NCI-H1694 treated with DMSO at 0.1 percent for 48 hours (cell line): ENCODE results near the gene ZNF469.

Experiments used
- DNase-seq: peaks from one replicate; lab custom pipeline; 2025; lab: John Stamatoyannopoulos, UW

Gene ZNF469, protein sequence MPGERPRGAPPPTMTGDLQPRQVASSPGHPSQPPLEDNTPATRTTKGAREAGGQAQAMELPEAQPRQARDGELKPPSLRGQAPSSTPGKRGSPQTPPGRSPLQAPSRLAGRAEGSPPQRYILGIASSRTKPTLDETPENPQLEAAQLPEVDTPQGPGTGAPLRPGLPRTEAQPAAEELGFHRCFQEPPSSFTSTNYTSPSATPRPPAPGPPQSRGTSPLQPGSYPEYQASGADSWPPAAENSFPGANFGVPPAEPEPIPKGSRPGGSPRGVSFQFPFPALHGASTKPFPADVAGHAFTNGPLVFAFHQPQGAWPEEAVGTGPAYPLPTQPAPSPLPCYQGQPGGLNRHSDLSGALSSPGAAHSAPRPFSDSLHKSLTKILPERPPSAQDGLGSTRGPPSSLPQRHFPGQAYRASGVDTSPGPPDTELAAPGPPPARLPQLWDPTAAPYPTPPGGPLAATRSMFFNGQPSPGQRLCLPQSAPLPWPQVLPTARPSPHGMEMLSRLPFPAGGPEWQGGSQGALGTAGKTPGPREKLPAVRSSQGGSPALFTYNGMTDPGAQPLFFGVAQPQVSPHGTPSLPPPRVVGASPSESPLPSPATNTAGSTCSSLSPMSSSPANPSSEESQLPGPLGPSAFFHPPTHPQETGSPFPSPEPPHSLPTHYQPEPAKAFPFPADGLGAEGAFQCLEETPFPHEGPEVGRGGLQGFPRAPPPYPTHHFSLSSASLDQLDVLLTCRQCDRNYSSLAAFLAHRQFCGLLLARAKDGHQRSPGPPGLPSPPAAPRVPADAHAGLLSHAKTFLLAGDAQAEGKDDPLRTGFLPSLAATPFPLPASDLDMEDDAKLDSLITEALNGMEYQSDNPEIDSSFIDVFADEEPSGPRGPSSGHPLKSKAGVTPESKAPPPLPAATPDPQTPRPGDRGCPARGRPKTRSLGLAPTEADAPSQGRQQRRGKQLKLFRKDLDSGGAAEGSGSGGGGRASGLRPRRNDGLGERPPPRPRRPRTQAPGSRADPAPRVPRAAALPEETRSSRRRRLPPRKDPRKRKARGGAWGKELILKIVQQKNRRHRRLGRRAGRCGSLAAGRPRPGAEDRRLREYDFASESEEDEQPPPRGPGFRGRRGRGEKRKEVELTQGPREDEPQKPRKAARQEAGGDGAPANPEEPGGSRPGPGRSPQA (N-terminal part only)

DNA sequence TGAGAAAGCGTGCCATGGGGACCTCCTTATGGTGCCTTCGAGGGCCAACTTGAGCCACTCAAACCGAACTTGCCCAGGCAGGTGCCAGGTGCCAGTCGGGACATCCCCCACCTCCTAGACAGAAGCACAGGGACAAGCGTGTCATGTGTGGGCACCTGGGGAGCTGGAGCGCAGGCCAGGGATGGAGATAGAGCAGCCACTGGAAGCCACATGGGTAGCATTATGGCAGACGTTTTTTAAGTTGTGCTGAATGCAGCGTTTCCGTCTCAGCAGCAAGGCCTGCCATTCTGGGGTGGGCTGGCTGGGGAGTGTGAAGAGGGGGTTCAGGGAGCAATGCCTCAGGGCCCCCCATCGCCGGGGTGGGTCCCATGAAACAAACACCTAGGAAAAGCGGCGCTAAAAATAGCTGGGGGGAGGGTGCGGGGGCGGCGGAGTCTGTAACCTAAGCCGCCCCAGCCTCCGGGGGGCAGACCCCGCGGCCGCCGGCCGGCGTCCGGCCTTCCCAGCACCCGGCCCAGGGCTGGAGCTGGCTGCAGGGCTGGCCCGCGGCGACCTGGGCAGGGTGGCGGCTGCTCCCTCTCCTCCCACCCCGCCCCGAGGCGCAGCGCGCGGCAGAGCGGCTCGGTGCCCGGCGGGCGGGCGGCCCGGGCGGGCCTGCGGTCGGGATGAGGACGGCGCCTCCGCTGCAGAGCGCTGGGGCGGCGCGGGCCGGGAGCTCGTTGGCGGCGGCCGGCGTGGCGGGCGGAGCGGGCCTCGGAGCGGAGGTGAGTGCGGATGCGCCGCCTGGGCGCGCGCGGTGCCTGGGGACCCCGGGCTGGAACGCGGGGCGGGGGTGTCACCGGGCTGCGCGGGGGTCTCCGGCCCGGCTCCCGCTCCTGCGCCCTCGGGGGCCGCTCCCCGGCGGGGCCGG lies at the start of gene ZNF469:
TSS of gene ZNF469 (plus strand) at position 469 of the 910 bp plus-strand sequence. CDS start 44,512 bp downstream, outside the sequence.
- no peak for DNase-seq

DNA sequence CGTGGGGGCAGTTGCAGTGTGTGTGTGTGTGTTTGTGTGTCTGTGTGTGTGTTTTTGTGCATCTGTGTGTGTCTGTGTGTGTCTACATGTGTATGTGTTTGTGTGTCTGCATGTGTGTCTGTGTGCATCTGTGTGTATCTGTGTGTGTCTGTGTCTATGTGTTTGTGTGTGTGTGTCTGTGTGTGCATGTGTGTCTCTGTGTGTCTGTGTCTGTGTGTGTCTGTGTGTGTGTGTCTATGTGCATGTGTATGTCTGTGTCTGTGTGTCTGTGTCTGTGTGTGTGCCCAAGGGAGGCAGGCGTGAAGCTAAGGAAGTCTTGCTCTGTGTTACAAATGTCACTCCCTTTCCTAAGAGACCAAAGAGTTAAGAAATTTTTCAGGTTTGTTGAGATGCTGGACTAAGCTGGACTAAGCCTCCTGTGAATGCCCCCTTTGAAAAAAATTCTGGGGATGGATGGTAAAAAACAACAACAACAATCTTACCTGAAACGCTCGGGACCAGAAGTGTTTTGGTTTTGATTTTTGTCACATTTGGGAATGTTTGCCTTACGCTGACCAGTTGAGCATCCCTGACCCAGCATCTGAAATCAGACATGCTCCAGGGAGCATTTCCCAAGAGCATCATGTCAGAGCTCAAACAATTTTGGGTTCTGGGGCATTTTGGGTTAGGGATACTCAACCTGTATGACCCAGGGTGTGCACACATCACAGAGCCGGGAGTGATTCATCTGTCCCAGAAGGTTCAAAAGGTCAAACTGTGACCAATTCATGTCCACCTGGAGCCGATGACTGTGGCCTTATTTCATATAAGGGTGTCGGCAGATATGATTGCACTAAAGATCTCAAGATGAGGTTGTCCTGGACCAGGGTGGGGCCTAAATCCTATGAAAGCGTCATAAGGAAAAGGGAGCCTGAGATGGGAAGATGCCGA lies 48.6 kb upstream of the ZNF469 start:
- no peak for DNase-seq

DNA sequence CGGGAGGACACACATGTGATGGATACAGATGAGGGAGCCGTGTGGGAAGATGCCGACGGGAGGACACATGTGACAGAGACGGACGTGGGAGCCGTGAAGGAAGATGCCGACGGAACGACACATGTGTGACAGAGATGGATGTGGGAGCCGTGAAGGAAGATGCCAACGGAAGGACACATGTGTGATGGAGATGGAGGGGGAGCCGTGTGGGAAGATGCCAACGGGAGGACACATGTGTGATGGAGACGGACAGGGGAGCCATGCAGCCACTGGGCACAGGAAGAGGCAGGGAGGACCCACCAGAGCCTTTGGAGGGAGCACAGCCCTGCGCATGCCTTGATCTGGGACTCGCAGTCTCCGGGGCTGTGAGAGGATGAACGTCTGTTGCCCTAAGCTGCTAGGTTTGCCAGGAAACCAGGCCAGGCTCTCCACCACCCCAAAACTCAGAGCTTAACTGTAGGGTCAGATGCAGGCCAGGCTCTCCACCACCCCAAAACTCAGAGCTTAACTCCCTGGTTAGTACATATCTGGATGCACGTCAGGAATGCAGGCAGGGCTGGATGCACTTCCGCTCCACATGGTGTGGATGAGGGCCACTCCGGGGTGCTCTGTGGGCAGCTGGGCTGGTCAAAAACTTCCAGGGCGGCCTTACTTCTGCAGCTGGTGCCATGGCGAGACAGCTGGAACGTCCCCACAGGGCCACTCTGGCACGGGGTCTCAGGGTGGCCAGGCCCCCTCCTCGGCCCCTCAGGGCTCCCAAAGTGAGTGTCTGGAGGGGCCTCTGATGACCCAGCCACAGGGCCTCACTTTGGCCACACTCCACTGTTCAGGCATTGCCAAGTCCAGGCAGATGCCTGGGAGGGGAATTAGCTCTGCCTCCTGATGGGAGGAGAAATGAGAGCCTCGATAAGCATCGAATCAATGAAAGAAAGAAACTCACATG lies 47.7 kb upstream of the ZNF469 start:
- no peak for DNase-seq

DNA sequence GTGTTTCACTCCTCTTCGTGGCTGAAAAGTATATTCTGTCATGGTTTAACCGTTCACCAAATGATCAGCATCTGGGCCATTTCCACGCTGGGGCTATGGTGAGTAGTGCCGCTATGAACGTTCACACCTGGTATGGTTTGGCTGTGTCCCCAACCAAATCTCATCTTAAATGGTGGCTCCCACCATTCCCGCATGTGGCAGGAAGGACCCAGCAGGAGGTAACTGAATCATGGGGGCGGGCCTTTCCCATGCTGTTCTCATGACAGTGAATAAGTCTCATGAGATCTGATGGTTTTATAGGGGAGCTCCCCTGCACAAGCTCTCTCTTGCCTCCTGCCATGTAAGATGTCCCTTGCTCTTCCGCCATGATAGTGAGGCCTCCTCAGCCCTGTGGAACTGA lies 45.7 kb upstream of the ZNF469 start:
- DNase-seq = no peak

DNA sequence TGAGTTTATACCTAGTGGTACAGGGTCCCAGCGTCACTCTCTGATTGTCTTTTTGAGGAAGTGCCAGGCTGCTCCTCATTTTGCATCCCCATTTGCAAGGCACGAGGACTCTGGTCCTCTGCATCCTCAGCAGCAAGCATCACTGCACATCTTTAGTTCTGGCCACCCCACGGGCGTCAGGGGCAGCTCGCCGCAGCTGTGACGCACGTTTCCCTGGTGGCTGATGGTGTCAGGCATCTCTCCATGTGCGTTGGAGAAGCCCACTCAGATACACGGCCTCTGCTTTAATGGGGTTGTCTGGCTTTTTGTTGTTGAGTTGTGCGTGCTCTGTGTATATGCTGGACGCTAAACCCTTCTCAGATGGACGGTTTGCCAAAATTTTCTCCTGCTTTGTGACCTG lies 45.2 kb upstream of the ZNF469 start:
- DNase-seq = no peak

DNA sequence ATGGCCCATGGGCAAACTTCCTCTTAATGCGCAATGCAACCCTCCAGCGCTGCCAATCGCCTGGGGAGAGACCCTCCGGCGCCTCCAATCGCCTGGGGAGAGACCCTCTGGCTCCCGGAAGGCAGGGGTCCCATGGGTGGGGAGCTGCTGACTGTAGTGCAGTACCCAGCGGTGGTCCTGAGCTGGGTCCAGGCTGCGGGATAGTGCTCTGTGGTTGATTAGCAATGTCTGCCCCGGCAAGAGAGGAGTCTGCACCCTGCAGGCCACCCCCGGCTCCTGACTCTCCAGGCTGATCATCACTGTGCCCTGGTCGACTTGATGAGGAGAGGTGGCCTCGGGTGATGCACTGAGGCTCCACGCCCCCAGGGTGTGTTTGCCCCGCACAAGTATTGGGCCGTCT lies 44.6 kb upstream of the ZNF469 start:
- DNase-seq = no peak

DNA sequence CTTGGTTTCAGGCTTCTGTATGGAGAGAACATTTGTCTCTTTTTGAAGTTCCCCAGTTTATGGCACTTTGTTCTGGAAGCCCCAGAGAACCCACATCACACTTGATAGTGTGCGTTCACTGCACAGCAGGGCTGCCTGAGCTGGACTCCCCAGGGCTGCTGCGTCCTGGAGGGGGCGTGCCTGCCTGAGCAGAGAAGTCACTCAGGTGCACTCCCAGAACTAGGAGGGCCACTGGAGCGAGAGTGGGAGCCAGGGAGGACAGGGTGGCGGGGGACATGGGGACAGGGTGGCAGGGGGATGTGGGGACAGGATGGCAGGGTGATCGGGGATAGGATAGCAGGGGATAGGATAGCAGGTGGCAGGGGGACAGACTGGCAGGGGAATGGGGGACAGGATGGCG lies 43.9 kb upstream of the ZNF469 start:
- DNase-seq = no peak

DNA sequence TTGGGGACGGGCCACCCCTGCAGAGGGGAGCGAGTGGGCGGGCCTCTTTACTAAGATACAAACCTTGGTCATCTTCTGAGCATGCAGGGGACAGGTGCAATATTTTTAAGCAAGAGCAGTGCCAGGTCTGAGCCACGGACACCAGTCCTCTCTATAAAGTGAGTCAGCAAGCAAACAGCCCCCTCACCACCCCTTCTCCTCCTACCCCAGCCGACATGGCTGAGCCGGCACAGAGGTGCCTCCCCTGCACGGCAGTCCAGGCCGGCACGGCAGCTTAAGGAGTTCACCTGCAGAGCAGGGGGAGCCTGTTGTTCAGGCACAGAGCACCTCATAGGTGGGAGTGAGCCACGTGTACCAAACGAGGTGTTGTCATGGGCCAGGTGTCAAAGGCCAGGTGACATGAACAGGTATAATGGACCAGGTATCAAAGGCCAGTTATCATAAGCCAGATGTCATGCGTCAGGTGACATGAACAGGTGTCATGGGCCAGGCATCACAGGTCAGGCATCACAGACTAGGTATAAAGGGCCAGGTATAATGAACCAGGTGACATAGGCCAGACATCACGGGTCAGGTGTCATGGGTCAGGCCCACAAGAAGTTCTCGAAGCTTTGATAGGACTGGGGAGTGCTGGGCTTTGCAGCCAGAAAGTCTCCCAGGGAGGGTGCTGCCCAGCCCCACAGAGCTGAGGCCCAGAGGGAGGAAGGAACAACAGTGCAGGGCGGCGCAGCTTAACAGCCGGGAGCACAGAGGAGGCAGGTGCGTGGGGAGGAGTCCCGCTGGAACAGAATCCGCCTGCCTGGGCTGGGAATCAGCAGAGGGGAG lies 42.6 kb upstream of the ZNF469 start:
- no peak for DNase-seq

DNA sequence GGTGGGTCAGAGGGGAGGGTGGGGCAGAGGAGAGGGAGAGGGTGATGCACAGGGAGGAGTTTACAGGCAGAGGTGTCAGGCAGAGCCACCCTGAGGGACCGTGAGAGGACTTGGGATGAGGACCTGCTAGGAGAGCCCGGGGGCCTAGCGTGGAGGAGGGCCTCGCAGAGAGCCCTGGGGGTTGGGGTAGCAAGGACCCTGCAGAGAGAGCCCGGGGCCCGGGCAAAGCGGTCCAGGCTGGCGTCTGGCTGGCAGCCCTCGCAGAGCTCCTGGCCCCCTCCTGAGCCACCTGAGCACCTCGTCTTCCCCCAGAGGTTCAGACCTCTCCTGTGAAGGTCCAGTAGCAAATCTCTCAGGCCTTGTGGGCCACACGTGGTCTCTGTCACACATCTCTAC lies 42.0 kb upstream of the ZNF469 start:
- no peak for DNase-seq

DNA sequence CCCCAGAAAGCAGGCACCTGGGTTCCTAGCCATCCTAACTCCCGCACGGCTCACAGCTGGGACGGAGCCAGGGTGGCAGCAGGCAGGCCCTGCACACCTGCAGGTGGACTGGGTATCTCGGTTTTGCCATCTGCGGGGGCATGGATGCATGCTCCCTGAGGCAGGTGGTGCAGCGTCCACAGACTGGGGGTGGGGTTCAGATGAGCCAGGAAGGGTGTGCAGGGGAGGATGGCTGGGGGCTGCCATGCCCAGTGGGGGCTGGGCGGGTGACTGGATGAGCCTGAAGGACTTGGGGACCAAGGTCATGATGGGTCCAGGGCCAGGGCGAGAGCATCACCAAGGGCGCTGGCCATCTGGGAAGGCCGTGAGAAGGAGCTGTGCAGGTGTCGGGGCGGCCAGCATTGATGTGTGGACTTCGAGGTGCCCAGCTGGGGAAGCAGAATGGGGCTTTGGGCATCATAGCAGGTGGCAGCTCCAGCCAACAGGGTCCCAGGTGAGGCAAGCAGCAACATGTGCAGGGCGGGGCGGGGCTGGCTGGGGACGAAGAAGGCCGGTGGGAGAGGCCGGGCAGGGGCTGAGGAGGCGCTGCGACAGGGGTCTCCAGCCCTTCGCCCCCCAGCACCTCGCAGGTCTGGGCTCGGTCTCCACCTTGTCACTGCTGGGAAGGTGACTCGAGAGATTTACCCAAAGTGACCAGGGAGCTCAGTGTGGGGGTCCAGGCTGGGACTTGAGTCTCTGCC lies 41.0 kb upstream of the ZNF469 start:
- DNase-seq = no peak

DNA sequence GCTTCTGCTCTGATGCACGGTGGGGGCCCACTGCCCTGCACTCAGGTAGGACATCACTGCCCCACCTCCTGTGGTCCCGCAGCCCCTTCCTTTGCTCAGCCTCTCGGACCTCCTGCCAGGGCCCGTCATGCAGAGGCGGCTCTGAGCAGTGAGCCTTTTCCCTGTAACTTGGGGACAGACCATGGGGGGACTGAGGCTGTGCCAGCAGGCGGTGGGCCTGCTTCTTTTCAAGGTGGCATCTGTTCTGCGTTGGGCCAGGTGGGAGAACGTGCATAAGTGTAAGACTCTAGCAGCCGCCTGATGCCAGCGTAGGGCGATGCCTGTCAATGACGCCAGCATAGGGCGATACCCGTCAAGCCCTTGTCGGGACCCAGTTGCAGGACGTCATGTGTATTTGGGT lies 40.3 kb upstream of the ZNF469 start:
- DNase-seq = no peak

DNA sequence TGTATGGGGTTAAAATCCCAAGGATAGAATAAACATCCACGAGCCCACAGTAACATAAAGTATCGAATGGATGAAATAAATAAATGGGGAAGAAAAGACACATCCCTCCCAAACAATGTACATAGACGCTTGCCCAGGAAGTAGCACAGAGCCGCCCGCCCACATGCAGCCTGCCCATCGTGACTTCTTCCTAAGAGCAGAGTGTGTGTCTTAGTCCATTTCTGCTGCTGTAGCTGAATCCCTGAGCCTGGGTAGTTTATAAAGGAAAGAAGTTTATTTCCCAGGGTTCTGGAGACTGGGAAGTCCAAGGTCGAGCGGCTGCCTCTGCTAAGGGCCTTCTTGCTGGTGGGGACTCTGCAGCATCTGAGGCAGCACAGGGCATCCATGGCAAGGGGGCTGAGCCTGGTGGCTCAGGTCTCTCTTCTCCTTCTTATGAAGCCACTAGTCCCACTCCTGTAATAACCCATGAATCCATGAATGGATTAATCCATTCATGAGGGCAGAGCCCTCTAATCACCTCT lies 39.4 kb upstream of the ZNF469 start:
- no peak for DNase-seq

DNA sequence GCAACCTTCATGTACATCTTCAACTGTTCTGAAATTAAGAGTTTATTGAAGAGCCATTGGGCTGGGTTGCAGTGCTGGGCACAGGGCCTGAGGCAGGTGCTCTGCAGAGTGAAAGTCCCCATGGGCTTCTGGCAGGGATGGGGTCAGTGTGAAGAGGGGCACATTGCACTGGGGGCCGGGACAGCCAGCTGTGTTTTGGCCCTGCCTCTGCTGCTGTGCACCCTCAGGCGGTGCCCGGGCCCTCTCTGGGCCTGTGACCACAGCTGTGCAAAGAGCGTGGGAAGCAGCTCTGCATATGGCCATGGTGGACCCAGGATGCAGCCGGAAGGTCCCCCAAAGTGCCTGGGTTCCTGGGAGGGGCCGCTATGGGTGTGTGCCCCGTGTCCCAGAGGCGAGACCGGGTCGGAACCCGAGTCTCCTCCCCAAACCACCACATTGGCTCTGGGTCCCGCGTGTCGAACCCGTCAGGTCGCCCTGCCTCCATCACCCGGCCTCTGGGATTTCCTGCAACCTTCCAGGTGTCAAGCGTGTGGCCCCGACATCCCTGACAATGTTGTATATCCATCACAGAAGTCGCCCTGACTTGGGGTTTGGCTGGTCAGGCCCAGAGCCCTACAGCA lies 38.2 kb upstream of the ZNF469 start:
- no peak for DNase-seq

DNA sequence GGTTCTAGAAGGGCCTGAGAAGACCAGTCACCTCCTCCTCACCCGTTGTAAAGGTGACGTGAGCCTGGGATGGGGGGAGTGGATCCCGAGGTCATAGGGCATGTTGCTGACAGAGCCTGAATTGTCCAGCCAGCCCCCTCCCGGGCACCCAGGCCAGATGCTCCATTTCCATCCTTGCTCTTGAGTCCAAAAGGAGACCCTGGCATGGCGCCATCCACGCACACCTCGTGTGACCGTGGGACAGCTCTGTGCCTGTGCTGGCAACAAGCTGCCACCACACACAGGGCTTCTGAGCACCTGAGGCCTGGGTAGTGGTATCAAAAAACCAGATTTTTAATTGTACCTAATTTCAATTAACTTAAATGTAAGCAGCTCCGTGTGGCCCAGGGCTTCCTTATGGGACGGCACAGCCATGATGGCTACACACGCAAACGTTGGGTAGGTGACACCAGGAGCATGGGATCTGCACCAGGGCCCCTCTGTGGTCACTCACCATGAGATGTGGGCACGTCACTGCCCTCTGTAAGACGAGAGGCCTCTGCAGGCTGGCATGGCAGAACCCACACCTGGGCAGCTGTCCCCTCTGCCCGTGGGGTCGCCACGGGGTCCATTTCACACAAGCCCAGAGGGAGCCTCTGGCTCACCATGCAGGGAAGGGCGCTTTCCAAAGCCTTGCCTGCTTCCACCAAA lies 37.6 kb upstream of the ZNF469 start:
- DNase-seq = no peak

DNA sequence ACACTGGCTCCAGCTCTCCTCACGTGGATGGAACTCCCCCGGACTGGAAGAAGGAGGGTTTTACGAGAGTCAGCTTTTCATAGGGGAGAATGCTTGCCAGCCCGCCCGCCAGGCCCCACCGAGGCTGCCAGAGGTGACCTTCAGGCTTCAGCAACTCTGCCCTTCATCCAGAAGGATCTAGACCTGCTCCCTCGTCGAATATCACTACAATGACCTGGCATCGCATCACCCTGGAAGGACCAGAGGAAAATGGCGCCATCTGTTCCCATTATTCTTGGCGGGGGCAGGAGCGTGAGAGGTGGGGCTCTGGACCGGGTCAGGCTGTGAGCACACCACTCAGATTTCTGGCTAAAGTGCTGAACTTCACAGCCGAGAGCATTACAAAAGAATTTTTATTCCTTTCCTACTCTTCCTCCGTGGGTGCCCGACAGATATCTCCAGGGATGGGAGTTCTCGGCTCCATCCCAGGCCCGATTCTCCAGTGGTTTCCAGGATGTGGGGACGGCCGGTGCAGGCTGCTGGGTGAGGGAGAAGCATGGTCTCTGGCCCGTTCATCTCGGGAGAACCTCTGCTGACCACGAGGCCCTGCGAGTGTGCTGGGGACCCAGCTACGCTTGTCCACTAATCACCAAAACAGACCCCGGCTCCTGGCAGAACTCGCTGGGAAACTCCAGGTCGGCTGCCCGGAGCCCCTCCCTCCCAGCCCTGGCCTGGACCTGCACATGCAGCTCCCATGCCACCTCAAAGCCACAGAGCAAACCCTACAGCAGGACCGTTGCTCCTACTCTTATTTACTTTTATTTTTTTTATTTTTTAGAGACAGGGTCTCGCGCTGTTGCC lies 36.8 kb upstream of the ZNF469 start:
- DNase-seq = no peak
